ENCODE data around the gene KDM4C. TPM values are rescaled to one million over a fixed set of nuclear protein-coding genes. Genes with fewer than 3 reads are reported as not detected.

The KDM4C gene
- total and polyA plus RNA-seq, 2 of the 8 experiments (the other 6 are each of a cell fraction or from before 2014, with no cell fraction given), result 13.0 to 26.1 TPM

DNA sequence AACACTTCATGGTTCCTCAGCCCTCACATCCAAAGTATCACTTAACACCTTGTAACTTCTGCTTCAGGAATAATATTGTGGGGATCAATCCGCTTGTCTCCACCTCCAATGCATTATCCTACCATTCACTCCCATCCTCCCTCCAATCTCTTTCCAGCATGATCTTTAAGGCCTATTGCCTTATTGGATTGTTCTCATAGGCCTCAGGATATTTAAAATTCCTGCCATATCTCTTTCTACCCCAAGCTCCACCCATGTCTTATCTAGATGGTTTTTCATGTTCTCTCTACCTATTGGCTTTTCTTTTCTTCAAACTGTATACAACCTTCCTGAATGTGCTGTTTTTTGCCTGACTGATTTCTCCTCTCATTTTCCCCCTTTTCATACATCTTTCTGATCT, 7.2 kb downstream of the KDM4C start:
- no peak overlapping the region for H3K27ac ChIP-seq (ENCODE audit: low read depth, low read length)
- H2BK15ac ChIP-seq (ENCODE audit: low read length), result 0 out of 2 replicates have a peak overlapping the region, but pooled peaks have one; percentile 12
- no peak overlapping the region for H4K8ac ChIP-seq (ENCODE audit: extremely low read depth, insufficient read depth, low read length)
- no peak overlapping the region for H3K23ac ChIP-seq (ENCODE audit: insufficient read length)
- peak overlapping the region; percentile 88; the same call in 1 of the 2 replicates for H2BK12ac ChIP-seq (ENCODE audit: low read depth, low read length)
- CTCF ChIA-PET (ENCODE audit: partially characterized antibody), result interaction anchor here (1.1 kb wide), 1 partner anchor 421 kb away, joined by 3 read pairs; no protein-coding TSS in a partner anchor
- no peak overlapping the region for H3K56ac ChIP-seq (replicated peaks; ENCODE audit: insufficient read length, low read depth, low read length)
- H2AFZ ChIP-seq (ENCODE audit: low read length), result no peak overlapping the region
- no peaks in the 10 kb centered on the region for H3K9me3 ChIP-seq (ENCODE audit: insufficient read depth in 2 of 2, low read depth in 1 of 2, low read length in 1 of 2)
- H2AK5ac ChIP-seq (ENCODE audit: low read depth, low read length), result peak overlapping the region; percentile 13; the same call in 1 of the 2 replicates
- H3K4me2 ChIP-seq (ENCODE audit: insufficient read depth in 1 of 2, low read depth in 2 of 2, low read length in 2 of 2), result peak overlapping the region; percentile 45 to 49; a peak in 3 of 4 replicates
- H3K9ac ChIP-seq (replicated peaks in 1 of 4; ENCODE audit: extremely low read depth in 1 of 4, low read depth in 3 of 4, low read length in 3 of 4), result no peak overlapping the region; a peak in 2 of 7 replicates
- peaks cover 6% of the 10 kb centered on the region for H3K79me1 ChIP-seq (ENCODE audit: low read depth, low read length)
- no peak for DNase-seq (ENCODE audit: low read depth in 1 of 2, low spot score in 2 of 2)
- peak overlapping the region; percentile 16 for H3K4ac ChIP-seq (replicated peaks; ENCODE audit: insufficient read length, low read depth, low read length)
- H3K4me3 ChIP-seq (ENCODE audit: extremely low read depth in 1 of 4, insufficient read depth in 2 of 4, low read depth in 3 of 4, low read length in 4 of 4), result peak overlapping the region in 1 of 4 experiments; percentile 29; a peak in 1 of 8 replicates
- FAIRE-seq, result no peak
- peak overlapping the region; percentile 51; the same call in 1 of the 2 replicates for H3K18ac ChIP-seq (ENCODE audit: extremely low read depth, low read length)
- H4K91ac ChIP-seq (replicated peaks; ENCODE audit: insufficient read length, low read length), result peak overlapping the region; percentile 18
- TF ChIP-seq KDM4A (IDR thresholded peaks at IDR 0.05; ENCODE audit: low read depth, low read length, severe bottlenecking) (no peak), CTBP2 (IDR thresholded peaks at IDR 0.05; ENCODE audit: borderline replicate concordance, insufficient read depth, insufficient read length, low read length) (no peak), SAP30 (IDR thresholded peaks at IDR 0.05; ENCODE audit: insufficient read depth, insufficient replicate concordance, low read length) (no peak), CHD1 (IDR thresholded peaks at IDR 0.05; ENCODE audit: low read depth, low read length) (no peak), CEBPB (IDR thresholded peaks at IDR 0.05; ENCODE audit: low read depth, low read length) (no peak), JUN (IDR thresholded peaks at IDR 0.05; ENCODE audit: low read depth, low read length) (no peak)
- TF ChIP-seq, protein P1, sequence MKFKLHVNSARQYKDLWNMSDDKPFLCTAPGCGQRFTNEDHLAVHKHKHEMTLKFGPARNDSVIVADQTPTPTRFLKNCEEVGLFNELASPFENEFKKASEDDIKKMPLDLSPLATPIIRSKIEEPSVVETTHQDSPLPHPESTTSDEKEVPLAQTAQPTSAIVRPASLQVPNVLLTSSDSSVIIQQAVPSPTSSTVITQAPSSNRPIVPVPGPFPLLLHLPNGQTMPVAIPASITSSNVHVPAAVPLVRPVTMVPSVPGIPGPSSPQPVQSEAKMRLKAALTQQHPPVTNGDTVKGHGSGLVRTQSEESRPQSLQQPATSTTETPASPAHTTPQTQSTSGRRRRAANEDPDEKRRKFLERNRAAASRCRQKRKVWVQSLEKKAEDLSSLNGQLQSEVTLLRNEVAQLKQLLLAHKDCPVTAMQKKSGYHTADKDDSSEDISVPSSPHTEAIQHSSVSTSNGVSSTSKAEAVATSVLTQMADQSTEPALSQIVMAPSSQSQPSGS (IDR thresholded peaks at IDR 0.05; ENCODE audit: low read length), result no peak
- peaks cover 9 to 93% of the 10 kb centered on the region in 2 experiments for H3K79me2 ChIP-seq (ENCODE audit: control insufficient read depth in 1 of 2, insufficient read depth in 2 of 2, low read length in 2 of 2)
- POLR2A ChIA-PET (ENCODE audit: partially characterized antibody), result interaction anchor here (0.6 to 0.7 kb wide), 2 partner anchors 79 to 123 kb away, joined by 3 read pairs; no protein-coding TSS in a partner anchor
- H2BK20ac ChIP-seq (ENCODE audit: low read length), result peak overlapping the region; percentile 89; the same call in 1 of the 2 replicates
- 69% methylated on average over 1 of the region's 1 CpG; no CpG with 5 or more reads in 1 of the 2 experiments for WGBS, 2 experiments (ENCODE audit: extremely low coverage in 1 of 2, insufficient coverage in 1 of 2, insufficient read length in 1 of 2, insufficient replicate concordance in 2 of 2, low coverage in 1 of 2, low lambda C conversion rate in 2 of 2, missing lambda C conversion rate in 1 of 2)
- no peak overlapping the region for H3K14ac ChIP-seq (ENCODE audit: insufficient read length)
- H4K5ac ChIP-seq (ENCODE audit: insufficient read length, low read depth, low read length), result no peak overlapping the region
- no peaks in the 10 kb centered on the region for H3K36me3 ChIP-seq (ENCODE audit: control insufficient read depth in 2 of 4, insufficient read depth in 4 of 4, low read length in 3 of 4)
- no peaks in the 10 kb centered on the region for H3K27me3 ChIP-seq (replicated peaks in 1 of 4; ENCODE audit: control insufficient read depth in 3 of 4, extremely low read depth in 1 of 4, insufficient read depth in 3 of 4, low read length in 3 of 4)
- H3K23me2 ChIP-seq (ENCODE audit: low read depth, low read length), result no peaks in the 10 kb centered on the region
- H4K20me1 ChIP-seq (replicated peaks in 1 of 2; ENCODE audit: control insufficient read depth in 1 of 2, insufficient read depth in 2 of 2, low read length in 2 of 2), result no peaks in the 10 kb centered on the region
- H2BK5ac ChIP-seq (ENCODE audit: low read depth, low read length), result peak overlapping the region; percentile 88; the same call in 1 of the 2 replicates
- H3K4me1 ChIP-seq (replicated peaks in 1 of 4; ENCODE audit: control insufficient read depth in 3 of 4, insufficient read depth in 4 of 4, low read length in 3 of 4), result peaks cover 1 to 20% (median 10%) of the 10 kb centered on the region in 4 experiments; a peak in 5 of 7 replicates
- peak overlapping the region; percentile 61 for H2BK120ac ChIP-seq (replicated peaks; ENCODE audit: low read depth, low read length)

Data from H1 (cell line).